Subcutaneous preadipocyte (primary cell): ENCODE measurements around the gene FAM161A. TPM values are rescaled to one million over a fixed set of nuclear protein-coding genes. Genes with fewer than 3 reads are reported as not detected.

Experiments used
- small RNA-seq: library from RNA; depleted of rRNA; stranded (forward); fragments of <200 nt; gene quantifications from one replicate; pipeline ENCODE3, GENCODE V24; 2012
- total RNA-seq: library from RNA; depleted of rRNA; stranded (reverse); fragments of >200 nt; gene quantifications from 2 replicates; pipeline ENCODE4 v1.2.3, GENCODE V29; 2012

FAM161A gene
- total RNA-seq = 1.5 and 2.5 TPM in 2 replicates

GRCh38 chr2:61853847-61854563, at the start of gene FAM161A:
Gene FAM161A (minus strand): TSS chr2:61854060. CDS start chr2:61854041, 19 bp downstream.

GRCh38 chr2:61888267-61889055, 34.6 kb upstream of the FAM161A start, which contains the start of gene CCT4:
Gene CCT4 (minus strand): TSS chr2:61888656. CDS start chr2:61888507, 149 bp downstream.

Small RNA genes lying within 50 kb of the gene (small RNA-seq; reads per million reads assigned to genes)
- gene RPS24P7 = not detected

Other genes with a start within 250 kb of the FAM161A start
- gene CCT4, start 34.6 kb upstream of the FAM161A start, total RNA-seq = 163 and 197 TPM in 2 replicates
- gene COMMD1, start 51.6 kb upstream of the FAM161A start, total RNA-seq = 29.5 and 47.8 TPM in 2 replicates